ENCODE results near the gene NRP1. TPM values are rescaled to one million over a fixed set of nuclear protein-coding genes. Genes with fewer than 3 reads are reported as not detected.

The NRP1 gene
- total and polyA plus RNA-seq, 2 donors (not counting 3 experiments of a cell fraction or from before 2014, with no cell fraction given) = 122 to 306 TPM

DNA sequence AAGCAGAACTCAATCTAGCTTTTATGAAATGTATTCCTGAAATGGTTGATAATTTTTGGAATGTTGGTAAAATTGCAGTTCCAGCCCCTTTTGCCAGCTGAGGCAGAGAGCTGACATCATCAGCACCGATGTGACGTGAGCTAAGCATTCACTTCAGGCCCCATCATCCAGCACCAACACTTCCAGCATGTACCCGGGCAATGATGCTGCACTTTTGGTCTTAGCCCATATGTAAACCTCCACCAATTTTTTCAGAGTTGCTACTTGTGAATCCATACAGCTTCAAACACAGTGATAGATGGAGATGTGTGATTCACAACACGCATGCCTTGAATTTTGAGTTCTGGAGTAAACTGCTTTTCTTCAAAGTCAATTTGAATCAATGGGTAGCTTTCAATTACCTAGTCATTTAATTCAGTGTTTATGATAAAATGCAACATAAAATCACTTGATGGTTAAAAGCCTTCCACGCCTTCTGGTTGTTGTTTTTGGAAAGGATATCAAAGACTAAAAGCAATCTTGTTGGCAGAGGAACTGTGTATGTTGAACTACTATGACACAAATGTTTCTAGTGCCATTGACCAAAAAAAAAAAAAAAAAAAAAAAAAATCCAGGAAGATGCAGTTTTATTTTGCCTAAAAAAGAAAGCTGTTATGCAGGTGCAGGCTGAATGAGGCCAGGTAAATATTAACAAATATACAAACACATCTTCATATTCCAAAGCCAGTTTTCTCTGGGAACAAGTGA is 73.9 kb downstream of the NRP1 start:
- no peak overlapping the region for H3K9ac ChIP-seq (replicated peaks; ENCODE audit: extremely low read depth, insufficient read depth, low read length)
- H3K9me1 ChIP-seq (replicated peaks; ENCODE audit: control insufficient read depth, extremely low read depth, insufficient read depth, low read length) = no peaks in the 10 kb centered on the region
- ChIA-PET POLR2A (interaction anchor here (0.6 to 1.4 kb wide), 3 partner anchors 11 to 27 kb away, joined by 3 to 5 read pairs (median 3); no protein-coding TSS in a partner anchor), CTCF (interaction anchor here (0.9 to 2.1 kb wide), 6 partner anchors 10 to 67 kb away, joined by 4 to 8 read pairs (median 4); no protein-coding TSS in a partner anchor)
- H3K4me1 ChIP-seq (ENCODE audit: control insufficient read depth, extremely low read depth, insufficient read depth, low read length) = peaks cover 48% of the 10 kb centered on the region
- dilution Hi-C loops (cut with MboI; ENCODE audit: extremely low pct_ligation_motif_present, low sequenced_read_pairs) = no loop called here
- no peaks in the 10 kb centered on the region for H3K9me3 ChIP-seq (replicated peaks; ENCODE audit: control insufficient read depth, insufficient read depth, low read length)
- DNase-seq (ENCODE audit: low read depth, low spot score) = peak; percentile 40
- FAIRE-seq = peak; percentile 70
- TF ChIP-seq JUN (IDR thresholded peaks at IDR 0.05; ENCODE audit: borderline replicate concordance, insufficient read depth, insufficient read length, low read depth) (no peak), EZH2 (IDR thresholded peaks at IDR 0.05; ENCODE audit: borderline replicate concordance, low read depth, low read length, severe bottlenecking) (no peak), MYC (IDR thresholded peaks at IDR 0.05; ENCODE audit: low read depth, low read length) (no peak), POLR2A (IDR thresholded peaks at IDR 0.05; ENCODE audit: low read depth, low read length) (no peak), MAX (IDR thresholded peaks at IDR 0.05; ENCODE audit: insufficient read depth, insufficient read length) (no peak)
- intact Hi-C loops (cut with micrococcal nuclease) = no loop called here
- H3K27ac ChIP-seq (ENCODE audit: insufficient read depth, low read depth, low read length) = no peak overlapping the region
- no peaks in the 10 kb centered on the region for H3K27me3 ChIP-seq (ENCODE audit: control insufficient read depth in 2 of 2, insufficient read depth in 2 of 2, low read length in 2 of 2)
- no peak overlapping the region for H2AFZ ChIP-seq (ENCODE audit: low read depth, low read length)
- no peak overlapping the region for H3K4me3 ChIP-seq (replicated peaks in 1 of 3; ENCODE audit: insufficient read depth in 1 of 3, low read depth in 1 of 3, low read length in 3 of 3)
- H3K4me2 ChIP-seq (ENCODE audit: insufficient read depth, low read length) = no peak overlapping the region
- H4K20me1 ChIP-seq (replicated peaks; ENCODE audit: control insufficient read depth, extremely low read depth, insufficient read depth, low read length) = no peaks in the 10 kb centered on the region
- peaks cover 4 to 26% of the 10 kb centered on the region in 2 experiments for H3K36me3 ChIP-seq (ENCODE audit: control insufficient read depth in 2 of 2, extremely low read depth in 1 of 2, insufficient read depth in 2 of 2, low read length in 2 of 2)
- BruUV-seq (replicated peaks) = no TSS peak
- H3K79me2 ChIP-seq (ENCODE audit: control insufficient read depth, insufficient read depth, low read length) = peaks cover 20% of the 10 kb centered on the region

GRCh38 chr10:33258967-33259366 is 75.5 kb downstream of the NRP1 start:
- peaks cover 48% of the 10 kb centered on the region for H3K4me1 ChIP-seq (ENCODE audit: control insufficient read depth, extremely low read depth, insufficient read depth, low read length)
- no peak overlapping the region for H2AFZ ChIP-seq (ENCODE audit: low read depth, low read length)
- no peak overlapping the region for H3K9ac ChIP-seq (replicated peaks; ENCODE audit: extremely low read depth, insufficient read depth, low read length)
- no peak for DNase-seq (ENCODE audit: low read depth, low spot score)
- BruUV-seq (replicated peaks) = no TSS peak
- ChIA-PET CTCF (interaction anchor here (1.1 kb wide), 1 partner anchor 66 kb away, joined by 3 read pairs; no protein-coding TSS in a partner anchor), POLR2A (no interaction called here)
- intact Hi-C loops (cut with micrococcal nuclease) (no loop called here), dilution Hi-C loops (cut with MboI; ENCODE audit: extremely low pct_ligation_motif_present, low sequenced_read_pairs) (no loop called here)
- no peaks in the 10 kb centered on the region for H3K9me3 ChIP-seq (replicated peaks; ENCODE audit: control insufficient read depth, insufficient read depth, low read length)
- H3K27me3 ChIP-seq (ENCODE audit: control insufficient read depth in 2 of 2, insufficient read depth in 2 of 2, low read length in 2 of 2) = no peaks in the 10 kb centered on the region
- H3K27ac ChIP-seq (ENCODE audit: insufficient read depth, low read depth, low read length) = no peak overlapping the region
- TF ChIP-seq FOS (IDR thresholded peaks at IDR 0.05; ENCODE audit: borderline replicate concordance, insufficient read depth, low read length) (no peak), JUN (IDR thresholded peaks at IDR 0.05; ENCODE audit: borderline replicate concordance, insufficient read depth, insufficient read length, low read depth) (no peak), POLR2AphosphoS5 (IDR thresholded peaks at IDR 0.05; ENCODE audit: insufficient read depth, low read depth, low read length) (no peak)
- peaks cover 4 to 26% of the 10 kb centered on the region in 2 experiments for H3K36me3 ChIP-seq (ENCODE audit: control insufficient read depth in 2 of 2, extremely low read depth in 1 of 2, insufficient read depth in 2 of 2, low read length in 2 of 2)
- H4K20me1 ChIP-seq (replicated peaks; ENCODE audit: control insufficient read depth, extremely low read depth, insufficient read depth, low read length) = no peaks in the 10 kb centered on the region
- no peak overlapping the region for H3K4me3 ChIP-seq (replicated peaks in 1 of 3; ENCODE audit: insufficient read depth in 1 of 3, low read depth in 1 of 3, low read length in 3 of 3)
- H3K9me1 ChIP-seq (replicated peaks; ENCODE audit: control insufficient read depth, extremely low read depth, insufficient read depth, low read length) = no peaks in the 10 kb centered on the region
- FAIRE-seq = no peak
- no peak overlapping the region for H3K4me2 ChIP-seq (ENCODE audit: insufficient read depth, low read length)
- peaks cover 20% of the 10 kb centered on the region for H3K79me2 ChIP-seq (ENCODE audit: control insufficient read depth, insufficient read depth, low read length)

All from endothelial cell of umbilical vein (primary cell).